ENCODE data around the gene TCF15. TPM values are rescaled to one million over a fixed set of nuclear protein-coding genes. Genes with fewer than 3 reads are reported as not detected.

The TCF15 gene
- total RNA-seq, 1 donor from 2014 or later = 2.1 TPM

GRCh38 chr20:631101-631500 lies 21.0 kb upstream of the TCF15 start:
- Histone ChIP-seq H3K4me1 (ENCODE audit: control insufficient read depth in 3 of 3, insufficient read depth in 3 of 3, low read length in 3 of 3) (no peaks in the 10 kb centered on the region), H3K36me3 (ENCODE audit: control insufficient read depth in 3 of 3, insufficient read depth in 3 of 3, low read length in 3 of 3) (no peaks in the 10 kb centered on the region), H3K9me3 (ENCODE audit: control insufficient read depth in 3 of 3, low read length in 3 of 3) (no peaks in the 10 kb centered on the region), H3K9ac (ENCODE audit: low read depth in 1 of 3, low read length in 3 of 3) (no peak overlapping the region), H3K27ac (ENCODE audit: low read depth, low read length) (no peak overlapping the region), H3K27me3 (ENCODE audit: control insufficient read depth in 3 of 3, insufficient read depth in 3 of 3, low read length in 3 of 3) (peaks cover 3 to 17% (median 10%) of the 10 kb centered on the region in 3 donors), H3K4me3 (ENCODE audit: low read length in 3 of 3) (no peak overlapping the region)

GRCh38 chr20:626579-626978 lies 16.5 kb upstream of the TCF15 start:
- Histone ChIP-seq H3K9me3 (ENCODE audit: control insufficient read depth in 3 of 3, low read length in 3 of 3) (no peaks in the 10 kb centered on the region), H3K4me3 (ENCODE audit: low read length in 3 of 3) (no peak overlapping the region), H3K27ac (ENCODE audit: low read depth, low read length) (no peak overlapping the region), H3K9ac (ENCODE audit: low read depth in 1 of 3, low read length in 3 of 3) (no peak overlapping the region), H3K27me3 (ENCODE audit: control insufficient read depth in 3 of 3, insufficient read depth in 3 of 3, low read length in 3 of 3) (peaks cover 0 to 18% (median 12%) of the 10 kb centered on the region in 3 donors), H3K36me3 (ENCODE audit: control insufficient read depth in 3 of 3, insufficient read depth in 3 of 3, low read length in 3 of 3) (no peaks in the 10 kb centered on the region), H3K4me1 (ENCODE audit: control insufficient read depth in 3 of 3, insufficient read depth in 3 of 3, low read length in 3 of 3) (no peaks in the 10 kb centered on the region)

GRCh38 chr20:625360-625932 lies 15.3 kb upstream of the TCF15 start:
- Histone ChIP-seq H3K4me1 (ENCODE audit: control insufficient read depth in 3 of 3, insufficient read depth in 3 of 3, low read length in 3 of 3) (no peaks in the 10 kb centered on the region), H3K4me3 (ENCODE audit: low read length in 3 of 3) (no peak overlapping the region), H3K36me3 (ENCODE audit: control insufficient read depth in 3 of 3, insufficient read depth in 3 of 3, low read length in 3 of 3) (no peaks in the 10 kb centered on the region), H3K27me3 (ENCODE audit: control insufficient read depth in 3 of 3, insufficient read depth in 3 of 3, low read length in 3 of 3) (peaks cover 2 to 17% (median 12%) of the 10 kb centered on the region in 3 donors), H3K9me3 (ENCODE audit: control insufficient read depth in 3 of 3, low read length in 3 of 3) (no peaks in the 10 kb centered on the region), H3K27ac (ENCODE audit: low read depth, low read length) (no peak overlapping the region), H3K9ac (ENCODE audit: low read depth in 1 of 3, low read length in 3 of 3) (no peak overlapping the region)

GRCh38 chr20:623704-624103 lies 13.6 kb upstream of the TCF15 start:
- H3K9me3 ChIP-seq (ENCODE audit: control insufficient read depth in 3 of 3, low read length in 3 of 3) = no peaks in the 10 kb centered on the region
- peaks cover 5 to 15% (median 9%) of the 10 kb centered on the region in 3 donors for H3K27me3 ChIP-seq (ENCODE audit: control insufficient read depth in 3 of 3, insufficient read depth in 3 of 3, low read length in 3 of 3)
- H3K4me3 ChIP-seq (ENCODE audit: low read length in 3 of 3) = no peak overlapping the region
- no peak overlapping the region for H3K27ac ChIP-seq (ENCODE audit: low read depth, low read length)
- no peaks in the 10 kb centered on the region for H3K36me3 ChIP-seq (ENCODE audit: control insufficient read depth in 3 of 3, insufficient read depth in 3 of 3, low read length in 3 of 3)
- no peaks in the 10 kb centered on the region for H3K4me1 ChIP-seq (ENCODE audit: control insufficient read depth in 3 of 3, insufficient read depth in 3 of 3, low read length in 3 of 3)
- H3K9ac ChIP-seq (ENCODE audit: low read depth in 1 of 3, low read length in 3 of 3) = no peak overlapping the region

GRCh38 chr20:623021-623420 lies 12.9 kb upstream of the TCF15 start:
- Histone ChIP-seq H3K9me3 (ENCODE audit: control insufficient read depth in 3 of 3, low read length in 3 of 3) (peaks cover 0 to 6% (median under 1%) of the 10 kb centered on the region in 3 donors), H3K36me3 (ENCODE audit: control insufficient read depth in 3 of 3, insufficient read depth in 3 of 3, low read length in 3 of 3) (no peaks in the 10 kb centered on the region), H3K4me3 (ENCODE audit: low read length in 3 of 3) (no peak overlapping the region), H3K27ac (ENCODE audit: low read depth, low read length) (no peak overlapping the region), H3K9ac (ENCODE audit: low read depth in 1 of 3, low read length in 3 of 3) (no peak overlapping the region), H3K27me3 (ENCODE audit: control insufficient read depth in 3 of 3, insufficient read depth in 3 of 3, low read length in 3 of 3) (peaks cover 5 to 15% (median 9%) of the 10 kb centered on the region in 3 donors), H3K4me1 (ENCODE audit: control insufficient read depth in 3 of 3, insufficient read depth in 3 of 3, low read length in 3 of 3) (no peaks in the 10 kb centered on the region)

GRCh38 chr20:622161-622560 lies 12.1 kb upstream of the TCF15 start:
- Histone ChIP-seq H3K4me3 (ENCODE audit: low read length in 3 of 3) (no peak overlapping the region), H3K9ac (ENCODE audit: low read depth in 1 of 3, low read length in 3 of 3) (no peak overlapping the region), H3K9me3 (ENCODE audit: control insufficient read depth in 3 of 3, low read length in 3 of 3) (peaks cover 0 to 6% (median 4%) of the 10 kb centered on the region in 3 donors), H3K27ac (ENCODE audit: low read depth, low read length) (no peak overlapping the region), H3K4me1 (ENCODE audit: control insufficient read depth in 3 of 3, insufficient read depth in 3 of 3, low read length in 3 of 3) (no peaks in the 10 kb centered on the region), H3K36me3 (ENCODE audit: control insufficient read depth in 3 of 3, insufficient read depth in 3 of 3, low read length in 3 of 3) (no peaks in the 10 kb centered on the region), H3K27me3 (ENCODE audit: control insufficient read depth in 3 of 3, insufficient read depth in 3 of 3, low read length in 3 of 3) (peaks cover 5 to 15% (median 9%) of the 10 kb centered on the region in 3 donors)

- Histone ChIP-seq H3K27me3 (ENCODE audit: control insufficient read depth in 3 of 3, insufficient read depth in 3 of 3, low read length in 3 of 3) (peaks cover 5 to 15% (median 9%) of the 10 kb centered on the region in 3 donors), H3K9me3 (ENCODE audit: control insufficient read depth in 3 of 3, low read length in 3 of 3) (peaks cover 0 to 6% (median 4%) of the 10 kb centered on the region in 3 donors), H3K9ac (ENCODE audit: low read depth in 1 of 3, low read length in 3 of 3) (no peak overlapping the region), H3K36me3 (ENCODE audit: control insufficient read depth in 3 of 3, insufficient read depth in 3 of 3, low read length in 3 of 3) (no peaks in the 10 kb centered on the region), H3K27ac (ENCODE audit: low read depth, low read length) (no peak overlapping the region), H3K4me3 (ENCODE audit: low read length in 3 of 3) (no peak overlapping the region), H3K4me1 (ENCODE audit: control insufficient read depth in 3 of 3, insufficient read depth in 3 of 3, low read length in 3 of 3) (no peaks in the 10 kb centered on the region)
Measured at GRCh38 chr20:621125-621756, 11.1 kb upstream of the TCF15 start.

- no peak overlapping the region for H3K9ac ChIP-seq (ENCODE audit: low read depth in 1 of 3, low read length in 3 of 3)
- peaks cover 5 to 15% (median 11%) of the 10 kb centered on the region in 3 donors for H3K27me3 ChIP-seq (ENCODE audit: control insufficient read depth in 3 of 3, insufficient read depth in 3 of 3, low read length in 3 of 3)
- H3K4me3 ChIP-seq (ENCODE audit: low read length in 3 of 3) = no peak overlapping the region
- H3K4me1 ChIP-seq (ENCODE audit: control insufficient read depth in 3 of 3, insufficient read depth in 3 of 3, low read length in 3 of 3) = no peaks in the 10 kb centered on the region
- H3K36me3 ChIP-seq (ENCODE audit: control insufficient read depth in 3 of 3, insufficient read depth in 3 of 3, low read length in 3 of 3) = no peaks in the 10 kb centered on the region
- peaks cover 0 to 6% (median 4%) of the 10 kb centered on the region in 3 donors for H3K9me3 ChIP-seq (ENCODE audit: control insufficient read depth in 3 of 3, low read length in 3 of 3)
- no peak overlapping the region for H3K27ac ChIP-seq (ENCODE audit: low read depth, low read length)
Measured at GRCh38 chr20:620246-620645, 10.1 kb upstream of the TCF15 start.

- H3K4me3 ChIP-seq (ENCODE audit: low read length in 3 of 3) = no peak overlapping the region
- no peaks in the 10 kb centered on the region for H3K4me1 ChIP-seq (ENCODE audit: control insufficient read depth in 3 of 3, insufficient read depth in 3 of 3, low read length in 3 of 3)
- no peak overlapping the region for H3K27ac ChIP-seq (ENCODE audit: low read depth, low read length)
- H3K36me3 ChIP-seq (ENCODE audit: control insufficient read depth in 3 of 3, insufficient read depth in 3 of 3, low read length in 3 of 3) = no peaks in the 10 kb centered on the region
- no peak overlapping the region for H3K9ac ChIP-seq (ENCODE audit: low read depth in 1 of 3, low read length in 3 of 3)
- peaks cover 6 to 16% (median 12%) of the 10 kb centered on the region in 3 donors for H3K27me3 ChIP-seq (ENCODE audit: control insufficient read depth in 3 of 3, insufficient read depth in 3 of 3, low read length in 3 of 3)
- H3K9me3 ChIP-seq (ENCODE audit: control insufficient read depth in 3 of 3, low read length in 3 of 3) = peaks cover 0 to 6% (median 4%) of the 10 kb centered on the region in 3 donors
Measured at GRCh38 chr20:618980-619379, 8.9 kb upstream of the TCF15 start.

GRCh38 chr20:617934-618690 lies 8.0 kb upstream of the TCF15 start:
- Histone ChIP-seq H3K27ac (ENCODE audit: low read depth, low read length) (no peak overlapping the region), H3K4me3 (ENCODE audit: low read length in 3 of 3) (no peak overlapping the region), H3K9me3 (ENCODE audit: control insufficient read depth in 3 of 3, low read length in 3 of 3) (peaks cover 0 to 6% (median 4%) of the 10 kb centered on the region in 3 donors), H3K27me3 (ENCODE audit: control insufficient read depth in 3 of 3, insufficient read depth in 3 of 3, low read length in 3 of 3) (peaks cover 12 to 19% (median 17%) of the 10 kb centered on the region in 3 donors), H3K9ac (ENCODE audit: low read depth in 1 of 3, low read length in 3 of 3) (no peak overlapping the region), H3K36me3 (ENCODE audit: control insufficient read depth in 3 of 3, insufficient read depth in 3 of 3, low read length in 3 of 3) (no peaks in the 10 kb centered on the region), H3K4me1 (ENCODE audit: control insufficient read depth in 3 of 3, insufficient read depth in 3 of 3, low read length in 3 of 3) (no peaks in the 10 kb centered on the region)

All from skeletal muscle tissue (tissue), 4 donors.